ENCODE measurements around the gene CNTN1.

Gene CNTN1

GRCh38 chr12:40691913-40692764, at the start of gene CNTN1:
CNTN1 (plus strand) TSS chr12:40692439.
- no peak for DNase-seq

GRCh38 chr12:40643506-40643905, 48.7 kb upstream of the CNTN1 start:
- DNase-seq, result no peak

GRCh38 chr12:40643976-40644375, 48.3 kb upstream of the CNTN1 start:
- DNase-seq, result no peak

GRCh38 chr12:40644708-40645107, 47.5 kb upstream of the CNTN1 start:
- DNase-seq, result no peak

- no peak for DNase-seq
Measured at GRCh38 chr12:40645361-40645760, 46.9 kb upstream of the CNTN1 start.

- no peak for DNase-seq
Measured at GRCh38 chr12:40646456-40646855, 45.8 kb upstream of the CNTN1 start.

- no peak for DNase-seq
Measured at GRCh38 chr12:40646911-40647310, 45.3 kb upstream of the CNTN1 start.

- no peak for DNase-seq
Measured at GRCh38 chr12:40647651-40648050, 44.6 kb upstream of the CNTN1 start.

- DNase-seq, result no peak
Measured at GRCh38 chr12:40648519-40648918, 43.7 kb upstream of the CNTN1 start.

- DNase-seq, result no peak
Measured at GRCh38 chr12:40650038-40650704, 42.1 kb upstream of the CNTN1 start.

GRCh38 chr12:40655451-40655850, 36.8 kb upstream of the CNTN1 start:
- DNase-seq, result no peak

- no peak for DNase-seq
Measured at GRCh38 chr12:40662366-40662765, 29.9 kb upstream of the CNTN1 start.

GRCh38 chr12:40663781-40664180, 28.5 kb upstream of the CNTN1 start:
- no peak for DNase-seq

- no peak for DNase-seq
Measured at GRCh38 chr12:40668099-40668529, 24.1 kb upstream of the CNTN1 start.

- DNase-seq, result no peak
Measured at GRCh38 chr12:40672741-40673271, 19.4 kb upstream of the CNTN1 start.

GRCh38 chr12:40681148-40681547, 11.1 kb upstream of the CNTN1 start:
- no peak for DNase-seq

GRCh38 chr12:40684986-40685385, 7.3 kb upstream of the CNTN1 start:
- no peak for DNase-seq

- DNase-seq, result no peak
Measured at GRCh38 chr12:40688085-40688725, 4.0 kb upstream of the CNTN1 start.

GRCh38 chr12:40689576-40689975, 2.7 kb upstream of the CNTN1 start:
- DNase-seq, result no peak

GRCh38 chr12:40692765-40693206, 547 bp downstream of the CNTN1 start:
- no peak for DNase-seq

GRCh38 chr12:40693207-40693821, 1.1 kb downstream of the CNTN1 start:
- no peak for DNase-seq

- no peak for DNase-seq
Measured at GRCh38 chr12:40697566-40698259, 5.5 kb downstream of the CNTN1 start.

All from Kasumi-1 (cell line).